RKO (cell line): ENCODE results near the gene CBFA2T3.
A peak's percentile ranks its signal among the peaks of the same experiment; 100 is the strongest.
"Not testable (repeated sequence)": the region's sequence is repeated elsewhere in the genome, so short reads cannot be mapped to it uniquely, and the experiment has no call there.

Experiments used
- DNase-seq: peaks from one replicate; pipeline ENCODE4 v3.0.0-alpha.2; 2016; ENCODE audit warnings: low spot score

The CBFA2T3 gene

GRCh38 chr16:88922114-88922825 lies 54.7 kb downstream of the CBFA2T3 start:
- DNase-seq, result no peak

GRCh38 chr16:88921591-88921990 lies 55.4 kb downstream of the CBFA2T3 start:
- no peak for DNase-seq

GRCh38 chr16:88920618-88921590 lies 56.1 kb downstream of the CBFA2T3 start:
- no peak for DNase-seq

- DNase-seq, result no peak
Observed at GRCh38 chr16:88919936-88920335, 57.1 kb downstream of the CBFA2T3 start.

DNA sequence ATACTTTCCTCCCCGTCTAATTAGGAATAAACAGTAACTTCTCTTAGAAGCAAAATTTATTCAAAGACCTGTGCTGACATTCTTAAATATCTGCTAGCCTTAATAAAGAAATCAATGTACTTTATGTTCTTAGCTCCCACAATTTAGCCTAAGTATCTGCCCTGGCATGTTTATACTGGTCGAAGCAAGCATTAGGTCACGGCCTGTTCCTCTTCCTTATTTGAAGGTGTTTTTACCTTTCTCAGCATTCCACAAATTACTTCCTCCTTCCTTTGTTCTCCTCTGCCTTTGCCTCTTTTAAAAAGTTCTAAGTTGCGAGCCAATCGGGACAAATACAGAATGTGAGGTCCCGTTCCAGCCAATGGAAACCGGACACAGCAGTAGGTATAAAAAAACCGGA lies 58.1 kb downstream of the CBFA2T3 start:
- not testable (repeated sequence) for DNase-seq

- no peak for DNase-seq
Observed at GRCh38 chr16:88917915-88918627, 58.9 kb downstream of the CBFA2T3 start.

DNA sequence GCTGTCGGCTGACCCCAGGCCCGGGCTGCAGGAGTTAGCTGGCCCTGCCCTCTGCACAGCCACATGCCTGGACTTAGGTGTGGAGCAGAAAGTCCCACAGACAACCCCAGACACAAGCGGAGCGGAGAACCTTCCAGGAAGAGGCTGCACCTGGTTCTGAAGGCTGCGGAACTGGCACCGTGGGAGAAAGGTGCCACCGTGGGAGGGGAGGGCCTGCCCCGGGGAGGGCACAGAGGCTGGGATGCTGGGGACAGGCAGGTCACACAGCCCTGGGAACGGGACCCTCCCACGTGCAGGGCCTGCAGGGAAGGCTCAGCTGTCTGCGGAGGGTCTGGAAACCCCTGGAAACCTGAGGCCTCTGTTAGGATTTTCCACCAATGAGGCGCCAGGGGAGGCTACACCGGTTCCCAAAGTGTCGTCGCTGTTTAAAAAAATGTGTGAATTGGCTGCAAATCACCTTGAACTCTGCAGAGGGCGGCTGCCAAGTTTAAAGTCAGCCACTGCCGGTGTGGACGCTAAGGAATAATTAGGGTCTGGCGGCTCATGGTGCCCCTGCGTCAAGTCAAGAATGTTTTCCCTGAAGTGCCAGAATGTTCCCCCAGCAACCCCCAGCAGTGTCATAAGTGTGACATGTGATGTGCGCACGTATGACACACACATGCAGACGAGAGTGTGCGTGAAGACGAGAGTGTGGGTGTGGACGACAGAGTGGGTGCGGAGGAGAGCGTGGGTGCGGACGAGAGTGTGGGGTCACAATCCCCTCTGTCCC lies 59.7 kb downstream of the CBFA2T3 start:
- no peak for DNase-seq

DNA sequence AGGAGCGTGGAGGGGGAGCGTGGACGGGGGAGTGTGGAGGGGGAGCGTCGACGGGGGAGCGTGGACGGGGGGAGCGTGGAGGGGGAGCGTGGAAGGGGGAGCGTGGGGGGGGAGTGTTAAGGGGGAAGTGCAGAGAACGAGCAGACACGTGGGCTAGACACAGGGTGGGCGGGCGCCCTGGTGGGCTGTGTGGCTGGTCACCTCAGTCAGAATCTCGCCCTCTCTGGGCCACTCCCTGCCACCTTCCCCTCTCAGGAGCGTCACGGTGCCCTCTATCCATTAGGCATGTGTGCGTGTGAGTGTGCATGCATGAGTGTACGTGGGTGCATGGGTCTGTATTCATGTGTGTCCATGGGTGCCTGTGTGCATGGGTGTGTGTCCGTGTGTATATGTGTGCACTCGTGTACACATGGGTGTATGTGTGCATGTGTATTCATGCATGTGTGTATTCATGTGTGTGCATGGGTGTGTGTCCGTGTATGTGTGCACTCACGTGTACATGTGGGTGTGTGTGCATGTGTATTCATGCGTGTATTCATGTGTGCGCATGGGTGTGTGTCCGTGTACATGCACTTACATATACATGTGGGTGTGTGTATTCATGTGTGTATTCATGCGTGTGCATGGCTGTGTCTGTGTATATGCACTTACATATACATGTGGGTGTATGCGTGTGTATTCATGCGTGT lies 61.2 kb downstream of the CBFA2T3 start:
- no peak for DNase-seq

DNA sequence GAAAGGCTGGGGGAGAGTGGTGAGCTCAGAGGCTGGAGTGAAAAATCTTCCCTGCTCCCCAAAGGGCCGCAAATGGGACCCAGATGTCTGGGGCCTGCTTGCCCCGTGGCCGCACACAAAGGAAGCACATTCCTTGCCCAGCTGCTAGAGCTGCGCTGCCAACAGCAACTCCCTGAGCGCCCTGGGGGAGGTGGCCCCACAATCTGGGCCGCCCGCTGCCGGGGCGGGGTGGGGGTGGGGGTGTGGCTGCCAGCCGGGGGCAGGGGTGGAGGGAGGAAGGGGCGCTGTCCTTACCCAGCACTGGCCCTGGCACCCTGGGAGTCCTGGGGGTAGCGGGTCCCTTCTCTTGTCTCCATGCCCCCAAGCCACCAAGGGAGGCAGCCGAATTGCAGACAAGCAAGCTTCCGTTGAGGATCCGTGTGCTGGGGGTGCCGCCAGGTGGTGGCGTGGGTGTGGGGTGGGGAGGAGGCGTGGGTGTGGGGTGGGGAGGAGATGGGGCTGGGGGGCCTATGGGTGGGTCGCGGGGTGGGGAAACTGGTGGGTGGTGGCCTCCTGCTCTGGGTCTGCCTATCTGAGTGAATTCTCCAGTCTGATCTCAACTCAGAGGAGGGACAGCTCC lies 62.1 kb downstream of the CBFA2T3 start:
- DNase-seq, result no peak

- no peak for DNase-seq
Observed at GRCh38 chr16:88913870-88914269, 63.1 kb downstream of the CBFA2T3 start.

DNA sequence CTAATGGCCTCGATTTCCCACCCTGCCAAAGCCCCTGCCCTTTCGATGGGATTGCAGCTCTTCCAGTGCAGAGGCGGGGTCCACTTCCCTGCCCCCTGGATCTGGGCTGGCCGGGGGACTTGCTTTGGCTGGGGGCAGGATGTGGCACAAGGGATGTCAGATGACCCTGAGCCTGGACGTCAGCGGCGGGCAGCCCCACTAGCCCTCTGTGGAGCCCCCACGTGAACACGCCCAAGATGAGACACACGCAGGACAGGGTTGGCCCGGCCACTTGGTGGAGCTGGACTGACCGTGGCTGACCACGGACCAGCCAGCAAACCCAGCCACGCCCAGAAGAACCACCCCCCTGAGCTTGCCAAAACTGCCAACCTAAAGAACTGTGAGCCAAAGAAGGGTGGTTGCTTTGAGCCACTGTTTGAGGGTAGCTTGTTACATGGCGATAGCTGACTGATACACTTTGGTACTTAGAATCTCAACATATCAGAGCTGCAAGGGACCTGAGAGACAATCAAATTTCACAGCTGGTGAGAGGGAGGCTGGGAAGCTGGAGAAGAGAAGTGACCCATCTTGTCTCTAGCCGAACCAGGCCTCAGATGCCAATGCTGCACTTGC lies 63.9 kb downstream of the CBFA2T3 start:
- no peak for DNase-seq

DNA sequence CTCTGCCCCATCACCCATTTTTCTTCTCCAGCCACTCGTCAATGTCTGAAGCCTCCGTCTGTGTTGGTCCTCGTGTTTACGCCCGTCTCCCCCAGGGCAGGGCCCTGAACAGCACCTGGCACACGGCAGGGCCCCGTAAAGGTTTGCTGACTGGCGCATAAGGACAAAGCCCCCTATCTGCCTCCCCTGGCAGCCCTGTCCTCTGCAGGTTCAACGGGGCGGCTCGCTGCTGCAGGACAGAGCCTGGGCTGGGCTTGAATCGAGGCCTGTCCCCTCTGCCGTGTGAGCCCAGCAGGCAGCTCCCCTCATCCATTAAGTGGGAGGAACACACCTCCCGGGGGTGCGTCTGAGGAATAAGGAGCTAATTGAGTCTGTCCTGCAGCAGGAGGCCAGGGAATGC lies 64.5 kb downstream of the CBFA2T3 start:
- DNase-seq, result no peak

DNA sequence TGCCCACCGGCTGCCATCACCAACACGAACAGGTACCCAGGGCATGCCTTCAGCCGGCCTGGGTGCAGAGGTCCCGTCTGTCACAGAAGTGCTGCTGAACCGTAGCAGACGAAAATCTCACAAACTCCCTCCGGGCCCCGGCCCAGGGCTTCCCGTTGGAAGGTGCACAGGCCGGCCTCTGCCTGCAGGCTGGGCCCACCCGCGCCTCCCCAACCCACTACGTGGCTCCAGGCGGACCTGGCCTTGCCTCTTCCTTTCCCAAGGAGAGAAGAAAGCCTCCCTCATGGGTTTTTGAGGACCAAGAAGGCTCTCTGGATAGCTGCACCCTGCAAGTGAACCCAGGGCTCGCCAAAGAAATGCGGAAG lies 65.1 kb downstream of the CBFA2T3 start:
- no peak for DNase-seq

DNA sequence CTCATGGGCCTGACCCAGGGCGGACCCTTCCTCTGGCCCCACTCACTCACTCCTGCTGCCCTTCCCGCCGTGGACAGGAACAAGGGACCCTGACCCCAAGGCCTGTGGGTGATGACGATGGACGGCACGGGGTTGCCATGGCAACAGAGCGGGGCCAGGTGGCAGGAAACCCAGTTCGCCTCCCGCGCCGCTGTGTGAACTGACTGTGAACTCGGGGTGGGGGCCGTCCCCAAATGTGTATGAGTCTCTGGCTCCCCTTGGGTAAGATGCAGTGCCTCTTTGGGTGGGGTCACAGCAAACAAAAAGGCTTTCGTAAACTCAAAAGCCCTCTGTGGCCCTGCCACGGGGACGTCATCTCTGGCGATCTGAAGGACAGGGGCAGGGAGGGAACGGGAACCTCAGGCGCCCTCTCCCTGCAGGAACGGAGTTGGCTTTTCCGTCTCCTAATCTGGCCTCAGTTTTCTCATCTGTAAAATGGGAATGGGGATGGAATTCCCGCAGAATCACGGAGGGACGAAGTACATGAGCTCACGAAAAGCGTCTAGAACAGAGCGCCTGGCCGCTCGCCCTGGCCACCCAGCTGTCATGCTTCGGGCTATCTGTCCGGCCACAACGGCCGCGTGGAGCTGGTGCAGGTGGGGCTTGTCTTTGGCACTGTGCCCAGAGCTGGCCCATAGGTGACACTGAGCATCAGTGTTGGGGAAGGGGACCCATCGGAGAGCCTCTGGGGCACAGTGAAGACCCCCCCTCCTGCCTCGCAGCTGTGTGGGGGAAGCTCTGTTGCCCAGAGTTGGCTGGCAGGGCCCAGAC lies 65.7 kb downstream of the CBFA2T3 start:
- no peak for DNase-seq

DNA sequence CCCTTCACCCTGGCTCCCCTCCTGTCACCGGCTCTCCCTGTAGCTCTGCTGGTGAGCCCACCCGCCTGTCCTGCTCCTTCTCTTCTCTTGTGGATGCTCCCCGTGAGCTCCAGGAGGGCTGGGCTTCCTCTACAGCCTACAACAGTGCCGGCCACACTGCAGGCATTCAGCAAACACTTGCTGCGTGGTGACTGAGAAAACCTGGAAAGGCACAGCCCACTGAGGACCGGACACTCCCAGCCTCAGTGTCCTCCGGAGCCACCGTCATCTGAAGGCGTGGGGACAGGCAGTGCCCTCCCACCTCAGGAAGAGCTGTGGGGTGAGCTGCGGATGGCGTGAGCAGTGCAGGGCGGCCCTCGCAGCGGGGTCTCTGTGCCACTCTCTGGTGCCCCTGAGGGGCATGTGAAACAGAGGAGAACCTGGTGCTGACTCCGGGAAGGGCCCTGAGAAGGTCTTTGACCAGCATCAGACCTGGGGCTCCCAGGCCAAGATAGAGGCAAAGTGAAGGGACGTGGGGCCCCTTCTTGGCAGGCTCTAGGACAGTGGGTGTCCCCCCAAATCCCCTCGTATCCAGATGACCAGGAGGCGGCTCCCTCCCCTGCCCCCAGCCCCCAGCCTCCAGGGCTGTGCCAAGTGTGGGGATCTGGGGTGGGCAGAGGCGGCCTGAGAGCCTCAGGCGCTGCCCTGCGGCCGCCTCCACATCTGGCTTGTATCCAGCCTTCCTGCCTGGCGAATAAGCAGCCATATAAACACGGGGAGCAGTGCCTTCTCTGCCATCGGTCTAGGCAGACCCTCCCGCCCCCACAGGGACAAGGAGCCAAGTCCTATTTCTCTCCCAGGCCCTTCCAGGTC lies 66.5 kb downstream of the CBFA2T3 start:
- DNase-seq, result no peak

GRCh38 chr16:88909431-88910210 lies 67.4 kb downstream of the CBFA2T3 start:
- DNase-seq, result no peak

- no peak for DNase-seq
Observed at GRCh38 chr16:88908307-88908706, 68.7 kb downstream of the CBFA2T3 start.

DNA sequence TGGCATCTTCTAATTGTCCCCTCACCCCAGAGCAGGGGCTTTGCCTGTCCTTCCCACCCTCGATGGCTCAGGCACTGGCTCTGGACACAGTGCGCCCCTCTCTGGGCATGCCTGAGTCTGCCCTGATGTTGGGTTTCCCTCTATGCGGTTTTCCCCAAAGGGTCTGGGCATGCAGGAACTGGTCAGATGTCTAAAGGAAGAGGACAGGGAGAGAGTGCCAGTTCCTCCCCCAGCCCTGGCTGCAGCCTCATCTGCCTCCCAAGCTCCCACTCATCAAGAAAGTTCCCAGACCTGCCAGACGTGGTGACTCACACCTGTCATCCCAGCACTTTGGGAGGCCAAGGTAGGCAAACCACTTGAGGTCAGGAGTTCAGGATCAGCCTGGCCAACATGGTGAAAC lies 69.2 kb downstream of the CBFA2T3 start:
- DNase-seq, result peak; percentile 16
